T-helper 17 cell (primary cell): Measurements from ENCODE around the gene PANK4. TPM values are rescaled to one million over a fixed set of nuclear protein-coding genes. Genes with fewer than 3 reads are reported as not detected.

Experiments
- ATAC-seq: fragments of 150-1000 bp; cut with Tn5 transposase; 2 replicates; pipeline ENCODE4 v1.10.0; 2021; ENCODE audit warnings: mild to moderate bottlenecking, moderate library complexity
- DNase-seq, 3 donors: peaks; one replicate each; pipeline versions ENCODE4 v3.0.0 to v3.0.0-alpha.2; 2020 to 2021
- H3K9me3 ChIP-seq: one replicate; pipeline ENCODE4 v1.7.0; 2013; ENCODE audit warnings: low read length, mild to moderate bottlenecking; ENCODE audit not compliant: control insufficient read depth, poor library complexity, severe bottlenecking
- H3K27ac Mint-ChIP-seq: one replicate; pipeline ENCODE4 v1.8.0; 2022; ENCODE audit warnings: mild to moderate bottlenecking, moderate library complexity, mixed read lengths
- H3K27me3 Mint-ChIP-seq: one replicate; pipeline ENCODE4 v1.8.0; 2022; ENCODE audit warnings: mixed read lengths
- H3K36me3 Mint-ChIP-seq: one replicate; pipeline ENCODE4 v1.8.0; 2022; ENCODE audit warnings: low read depth, mixed read lengths
- H3K4me1 Mint-ChIP-seq: one replicate; pipeline ENCODE4 v1.8.0; 2022; ENCODE audit warnings: mild to moderate bottlenecking, mixed read lengths
- H3K4me3 Mint-ChIP-seq: one replicate; pipeline ENCODE4 v1.8.0; 2022; ENCODE audit warnings: mild to moderate bottlenecking, moderate library complexity, mixed read lengths
- total RNA-seq, 4 donors: library from RNA in 2 of 4; stranded (reverse) in 2 of 4; gene quantifications; one replicate each; pipeline ENCODE4 v1.2.3 and lab custom pipeline; 2022 to 2026

The PANK4 gene
- total RNA-seq, 2 donors from 2014 or later = 47.9 to 53.5 TPM

- Mint-ChIP-seq H3K4me1 (peaks cover 4% of the 10 kb centered on the region), H3K36me3 (no peaks in the 10 kb centered on the region), H3K27me3 (peaks cover 18% of the 10 kb centered on the region), H3K27ac (no peak overlapping the region), H3K4me3 (no peak overlapping the region)
- no peaks in the 10 kb centered on the region for H3K9me3 ChIP-seq
- ATAC-seq = no peak
- no peak for DNase-seq
Measured at GRCh38 chr1:2535455-2535854, 9.1 kb upstream of the PANK4 start.

GRCh38 chr1:2534687-2535441, 8.5 kb upstream of the PANK4 start:
- H3K4me1 Mint-ChIP-seq = peaks cover 4% of the 10 kb centered on the region
- no peak overlapping the region for H3K27ac Mint-ChIP-seq
- H3K27me3 Mint-ChIP-seq = peaks cover 18% of the 10 kb centered on the region
- no peak for ATAC-seq
- no peak for DNase-seq
- H3K36me3 Mint-ChIP-seq = no peaks in the 10 kb centered on the region
- H3K9me3 ChIP-seq = no peaks in the 10 kb centered on the region
- no peak overlapping the region for H3K4me3 Mint-ChIP-seq

GRCh38 chr1:2534315-2534686, 7.9 kb upstream of the PANK4 start:
- Mint-ChIP-seq H3K27ac (no peak overlapping the region), H3K36me3 (no peaks in the 10 kb centered on the region), H3K27me3 (peaks cover 18% of the 10 kb centered on the region), H3K4me1 (peaks cover 4% of the 10 kb centered on the region), H3K4me3 (no peak overlapping the region)
- no peaks in the 10 kb centered on the region for H3K9me3 ChIP-seq
- ATAC-seq = no peak
- no peak for DNase-seq

- DNase-seq = no peak
- ATAC-seq = no peak
- no peaks in the 10 kb centered on the region for H3K36me3 Mint-ChIP-seq
- peaks cover 18% of the 10 kb centered on the region for H3K27me3 Mint-ChIP-seq
- H3K27ac Mint-ChIP-seq = no peak overlapping the region
- H3K4me1 Mint-ChIP-seq = peaks cover 8% of the 10 kb centered on the region
- H3K4me3 Mint-ChIP-seq = no peak overlapping the region
- H3K9me3 ChIP-seq = no peaks in the 10 kb centered on the region
Measured at GRCh38 chr1:2533365-2533764, 7.0 kb upstream of the PANK4 start.

GRCh38 chr1:2532485-2533160, 6.2 kb upstream of the PANK4 start:
- peak overlapping the region; percentile 41 for H3K4me3 Mint-ChIP-seq
- DNase-seq = no peak
- ATAC-seq = no peak
- H3K9me3 ChIP-seq = no peaks in the 10 kb centered on the region
- no peak overlapping the region for H3K27ac Mint-ChIP-seq
- H3K4me1 Mint-ChIP-seq = peaks cover 8% of the 10 kb centered on the region
- peaks cover 18% of the 10 kb centered on the region for H3K27me3 Mint-ChIP-seq
- no peaks in the 10 kb centered on the region for H3K36me3 Mint-ChIP-seq

GRCh38 chr1:2530513-2531361, 4.3 kb upstream of the PANK4 start:
- Mint-ChIP-seq H3K4me1 (peaks cover 11% of the 10 kb centered on the region), H3K36me3 (no peaks in the 10 kb centered on the region), H3K27ac (no peak overlapping the region), H3K4me3 (peak overlapping the region; percentile 60), H3K27me3 (peaks cover 18% of the 10 kb centered on the region)
- ATAC-seq (no peak), DNase-seq (no peak)
- H3K9me3 ChIP-seq = no peaks in the 10 kb centered on the region

GRCh38 chr1:2529784-2530512, 3.6 kb upstream of the PANK4 start, which contains the start of gene HES5:
Gene HES5, minus strand, starts transcription at chr1:2530263. Its CDS starts 99 bp downstream, at chr1:2530164.
- ATAC-seq (no peak), DNase-seq (no peak)
- peaks cover 12% of the 10 kb centered on the region for H3K4me1 Mint-ChIP-seq
- H3K4me3 Mint-ChIP-seq = peak within 1 kb of the TSS; percentile 84
- no peaks in the 10 kb centered on the region for H3K9me3 ChIP-seq
- peak within 1 kb of the TSS; percentile 54 for H3K27ac Mint-ChIP-seq
- no peaks in the 10 kb centered on the region for H3K36me3 Mint-ChIP-seq
- peaks cover 18% of the 10 kb centered on the region for H3K27me3 Mint-ChIP-seq

- H3K9me3 ChIP-seq = no peaks in the 10 kb centered on the region
- Mint-ChIP-seq H3K4me1 (peaks cover 20% of the 10 kb centered on the region), H3K27me3 (peaks cover 18% of the 10 kb centered on the region), H3K27ac (peak overlapping the region; percentile 54), H3K36me3 (no peaks in the 10 kb centered on the region), H3K4me3 (peak overlapping the region; percentile 84)
- DNase-seq (peak in 1 of 3 donors; percentile 45), ATAC-seq (peak; percentile 17)
Measured at GRCh38 chr1:2528966-2529783, 2.8 kb upstream of the PANK4 start.

GRCh38 chr1:2528611-2528965, 2.2 kb upstream of the PANK4 start:
- no peak for ATAC-seq
- H3K36me3 Mint-ChIP-seq = no peaks in the 10 kb centered on the region

GRCh38 chr1:2528016-2528415, 1.6 kb upstream of the PANK4 start:
- no peak overlapping the region for H3K4me3 Mint-ChIP-seq
- ATAC-seq = no peak
- peaks cover 30% of the 10 kb centered on the region for H3K4me1 Mint-ChIP-seq
- DNase-seq = no peak
- H3K9me3 ChIP-seq = no peaks in the 10 kb centered on the region
- no peaks in the 10 kb centered on the region for H3K36me3 Mint-ChIP-seq
- peaks cover 12% of the 10 kb centered on the region for H3K27me3 Mint-ChIP-seq
- H3K27ac Mint-ChIP-seq = no peak overlapping the region

More at GRCh38 chr1:2528611-2528965, 2.2 kb upstream of the PANK4 start:
- DNase-seq = no peak
- peak overlapping the region; percentile 84 for H3K4me3 Mint-ChIP-seq
- H3K4me1 Mint-ChIP-seq = peaks cover 25% of the 10 kb centered on the region
- peaks cover 18% of the 10 kb centered on the region for H3K27me3 Mint-ChIP-seq
- no peaks in the 10 kb centered on the region for H3K9me3 ChIP-seq
- peak overlapping the region; percentile 54 for H3K27ac Mint-ChIP-seq

GRCh38 chr1:2527556-2527860, 1.1 kb upstream of the PANK4 start:
- Mint-ChIP-seq H3K4me1 (peaks cover 36% of the 10 kb centered on the region), H3K27me3 (peaks cover 9% of the 10 kb centered on the region), H3K4me3 (peak overlapping the region; percentile 55), H3K36me3 (no peaks in the 10 kb centered on the region), H3K27ac (peak overlapping the region; percentile 62)
- DNase-seq (no peak), ATAC-seq (no peak)
- H3K9me3 ChIP-seq = no peaks in the 10 kb centered on the region

- Mint-ChIP-seq H3K4me1 (peaks cover 38% of the 10 kb centered on the region), H3K36me3 (no peaks in the 10 kb centered on the region), H3K27ac (peak overlapping the region; percentile 62), H3K27me3 (peaks cover 9% of the 10 kb centered on the region), H3K4me3 (peak overlapping the region; percentile 94)
- no peaks in the 10 kb centered on the region for H3K9me3 ChIP-seq
- ATAC-seq (no peak), DNase-seq (peak in 1 of 3 donors; percentile 43)
Measured at GRCh38 chr1:2526824-2527555, 594 bp upstream of the PANK4 start.
